HFF-Myc (cell line): ENCODE data around the gene MSLN.
A peak's percentile ranks its signal among the peaks of the same experiment; 100 is the strongest.
"Not testable (repeated sequence)": the region's sequence is repeated elsewhere in the genome, so short reads cannot be mapped to it uniquely, and the experiment has no call there.

Experiments used
- DNase-seq: peaks from one replicate; pipeline ENCODE4 v3.0.0-alpha.2; 2011; ENCODE audit warnings: low read depth; ENCODE audit errors: extremely low read depth
- H3K4me3 ChIP-seq: replicated peaks from 2 replicates; pipeline ENCODE4 v1.5.1; 2011; ENCODE audit warnings: low read depth, mild to moderate bottlenecking, control low read depth, low read length
- TF ChIP-seq, protein P1 (sequence below): IDR thresholded peaks from 2 replicates; pipeline ENCODE4 v1.5.1; 2012; ENCODE audit warnings: mild to moderate bottlenecking, low read depth, low read length, control low read depth; ENCODE audit errors: missing control alignments

MSLN gene

DNA sequence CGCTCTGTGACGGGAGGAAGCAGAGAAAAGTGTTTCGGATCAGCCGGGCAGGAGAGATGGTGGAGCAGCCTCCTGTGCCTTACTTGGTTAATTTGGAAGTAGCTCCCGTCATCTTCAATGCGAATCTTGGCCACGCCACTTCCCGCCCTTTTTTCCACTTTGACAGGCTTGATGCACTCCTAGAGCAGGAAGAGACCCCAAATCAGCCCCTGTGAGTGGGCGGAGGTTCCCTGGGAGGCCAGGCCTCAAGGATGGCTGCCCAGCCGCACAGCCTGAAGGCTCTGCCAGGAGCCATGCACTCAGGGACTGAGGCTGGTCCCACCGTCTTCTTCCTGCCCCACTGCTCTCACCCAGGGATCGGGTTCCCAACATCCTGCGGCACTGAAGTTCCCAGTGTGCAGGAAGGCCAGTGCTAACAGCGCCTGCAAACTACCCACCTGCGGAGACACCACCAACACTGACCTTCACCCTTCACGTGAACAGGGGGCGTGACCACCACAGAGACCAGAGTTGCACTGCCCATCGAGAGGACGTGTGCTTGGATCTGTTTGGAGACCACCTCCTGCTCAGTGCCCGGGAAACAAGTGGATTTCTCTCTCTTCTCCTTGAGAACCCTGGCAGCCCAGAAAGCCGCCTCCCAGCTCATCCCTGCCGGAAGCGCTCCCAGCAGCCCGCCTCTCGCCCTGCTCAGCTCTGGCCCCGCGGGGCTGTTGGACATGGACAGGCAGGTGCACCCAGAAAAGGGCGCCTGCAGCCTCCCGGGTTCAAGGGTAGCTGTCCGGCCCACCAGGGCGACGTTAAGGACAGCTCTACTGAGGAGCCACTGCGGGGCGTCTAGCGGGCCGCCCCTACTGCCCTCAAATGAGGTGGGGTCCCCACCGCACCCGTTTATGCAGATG is 20.7 kb upstream of the MSLN start:
- no peak for DNase-seq
- TF ChIP-seq, protein P1, sequence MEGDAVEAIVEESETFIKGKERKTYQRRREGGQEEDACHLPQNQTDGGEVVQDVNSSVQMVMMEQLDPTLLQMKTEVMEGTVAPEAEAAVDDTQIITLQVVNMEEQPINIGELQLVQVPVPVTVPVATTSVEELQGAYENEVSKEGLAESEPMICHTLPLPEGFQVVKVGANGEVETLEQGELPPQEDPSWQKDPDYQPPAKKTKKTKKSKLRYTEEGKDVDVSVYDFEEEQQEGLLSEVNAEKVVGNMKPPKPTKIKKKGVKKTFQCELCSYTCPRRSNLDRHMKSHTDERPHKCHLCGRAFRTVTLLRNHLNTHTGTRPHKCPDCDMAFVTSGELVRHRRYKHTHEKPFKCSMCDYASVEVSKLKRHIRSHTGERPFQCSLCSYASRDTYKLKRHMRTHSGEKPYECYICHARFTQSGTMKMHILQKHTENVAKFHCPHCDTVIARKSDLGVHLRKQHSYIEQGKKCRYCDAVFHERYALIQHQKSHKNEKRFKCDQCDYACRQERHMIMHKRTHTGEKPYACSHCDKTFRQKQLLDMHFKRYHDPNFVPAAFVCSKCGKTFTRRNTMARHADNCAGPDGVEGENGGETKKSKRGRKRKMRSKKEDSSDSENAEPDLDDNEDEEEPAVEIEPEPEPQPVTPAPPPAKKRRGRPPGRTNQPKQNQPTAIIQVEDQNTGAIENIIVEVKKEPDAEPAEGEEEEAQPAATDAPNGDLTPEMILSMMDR = no peak
- peak overlapping the region; percentile 92 for H3K4me3 ChIP-seq

GRCh38 chr16:740459-740763 is 20.1 kb upstream of the MSLN start:
- TF ChIP-seq, protein P1 = no peak
- peak overlapping the region; percentile 92 for H3K4me3 ChIP-seq
- DNase-seq = no peak

DNA sequence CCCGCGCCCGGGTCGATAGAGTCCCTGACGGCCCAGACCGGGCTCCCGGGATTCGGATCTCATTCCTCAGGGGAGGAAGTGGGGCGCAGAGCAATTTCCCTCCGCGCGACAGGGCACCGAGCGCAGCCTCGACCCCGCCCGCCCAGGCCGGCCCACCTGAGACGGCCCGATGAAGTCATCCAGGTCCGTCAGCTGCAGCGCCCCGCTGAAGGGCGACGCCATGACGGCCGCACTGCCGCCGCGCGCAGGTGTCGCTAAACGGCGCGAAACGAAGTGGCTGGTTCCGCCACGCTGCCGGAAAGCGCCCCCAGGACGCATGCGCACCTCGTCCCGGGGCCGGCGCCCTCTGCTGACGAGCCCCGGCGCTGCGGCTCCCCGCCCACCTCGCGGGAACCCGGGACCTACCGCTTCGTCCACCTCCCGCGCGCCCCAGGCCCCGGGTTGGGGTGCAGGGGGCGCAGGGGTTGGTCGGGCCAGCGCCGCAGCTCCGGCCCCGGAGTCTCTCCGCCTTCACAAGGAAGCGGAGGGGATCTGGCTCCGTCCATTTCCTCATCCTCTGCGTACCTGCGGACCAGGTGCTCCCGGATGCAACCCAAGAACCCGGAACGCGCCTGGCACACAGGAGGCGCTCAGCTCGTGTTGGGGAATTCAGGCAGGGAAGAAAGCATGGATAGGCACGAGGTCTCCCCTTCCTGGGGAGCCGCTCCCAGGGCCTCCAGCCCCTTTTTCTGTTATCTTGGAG is 19.6 kb upstream of the MSLN start, which contains the start of gene CIAO3:
Gene CIAO3, minus strand, starts transcription at position 234 of the 742 bp plus-strand sequence. Its CDS starts 12 bp downstream, at position 222.
- no peak for DNase-seq
- TF ChIP-seq, protein P1 = peak; percentile 78
- H3K4me3 ChIP-seq = peak within 1 kb of the TSS; percentile 92

GRCh38 chr16:741986-742629 is 18.4 kb upstream of the MSLN start:
- no peak overlapping the region for H3K4me3 ChIP-seq
- no peak for DNase-seq
- TF ChIP-seq, protein P1 = no peak

DNA sequence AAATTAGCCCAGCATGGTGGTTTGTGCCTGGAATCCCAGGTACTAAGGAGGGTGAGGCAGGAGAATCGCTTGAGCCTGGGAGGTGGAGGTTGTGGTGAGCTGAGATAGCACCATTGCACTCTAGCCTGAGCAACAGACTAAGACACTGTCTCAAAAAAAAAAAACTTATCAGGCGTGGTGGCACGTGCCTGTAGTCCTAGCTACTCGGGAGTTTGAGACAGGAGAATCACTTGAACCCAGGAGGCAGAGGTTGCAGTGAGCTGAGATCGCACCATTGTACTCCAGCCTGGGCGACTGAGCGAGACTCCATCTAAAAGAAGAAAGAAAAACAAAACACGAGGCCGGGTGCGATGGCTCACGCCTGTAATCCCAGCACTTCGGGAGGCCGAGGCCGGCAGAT is 17.6 kb upstream of the MSLN start:
- H3K4me3 ChIP-seq, DNase-seq: not testable (repeated sequence)

- no peak for DNase-seq
- H3K4me3 ChIP-seq = no peak overlapping the region
- TF ChIP-seq, protein P1 = no peak
Measured at GRCh38 chr16:743794-744500, 16.6 kb upstream of the MSLN start.
